H9 (cell line): ENCODE measurements around the gene TUBB1. TPM values are rescaled to one million over a fixed set of nuclear protein-coding genes. Genes with fewer than 3 reads are reported as not detected.

ENCODE experiments used
- DNase-seq: peaks from one replicate; pipeline ENCODE4 v3.0.0-alpha.2; 2017
- H2AFZ ChIP-seq: one replicate; pipeline ENCODE4 v1.6.1; 2013; ENCODE audit warnings: mild to moderate bottlenecking, low read length, control low read depth, moderate library complexity
- H2AK5ac ChIP-seq: 2 replicates; pipeline ENCODE4 v1.6.1; 2013; ENCODE audit warnings: low read length, control low read depth, mixed read lengths; ENCODE audit not compliant: insufficient read length
- H2BK120ac ChIP-seq: one replicate; pipeline ENCODE4 v1.6.1; 2013; ENCODE audit warnings: low read depth, mild to moderate bottlenecking, low read length, control low read depth, inconsistent platforms; ENCODE audit not compliant: poor library complexity, severe bottlenecking
- H2BK12ac ChIP-seq: 2 replicates; pipeline ENCODE4 v1.6.1; 2013; ENCODE audit warnings: low read length, control low read depth, mixed read lengths, low read depth; ENCODE audit not compliant: insufficient read length
- H2BK15ac ChIP-seq: 2 replicates; pipeline ENCODE4 v1.6.1; 2013; ENCODE audit warnings: low read depth, low read length, control low read depth
- H2BK20ac ChIP-seq: one replicate; pipeline ENCODE4 v1.6.1; 2013; ENCODE audit warnings: low read depth, mild to moderate bottlenecking, low read length, control low read depth, inconsistent platforms; ENCODE audit not compliant: poor library complexity, severe bottlenecking
- H2BK5ac ChIP-seq: 2 replicates; pipeline ENCODE4 v1.6.1; 2013; ENCODE audit warnings: low read length, control low read depth, mixed read lengths; ENCODE audit not compliant: insufficient read length
- H3K14ac ChIP-seq: 2 replicates; pipeline ENCODE4 v1.6.1; 2013; ENCODE audit warnings: low read length, control low read depth; ENCODE audit not compliant: insufficient read depth
- H3K18ac ChIP-seq: 2 replicates; pipeline ENCODE4 v1.6.1; 2013; ENCODE audit warnings: low read depth, mild to moderate bottlenecking, mixed read lengths, low read length, control low read depth; ENCODE audit not compliant: insufficient read length
- H3K23ac ChIP-seq: 2 replicates; pipeline ENCODE4 v1.6.1; 2013; ENCODE audit warnings: low read length, control low read depth, mixed read lengths, low read depth; ENCODE audit not compliant: insufficient read length
- H3K23me2 ChIP-seq: 2 replicates; pipeline ENCODE4 v1.6.1; 2013; ENCODE audit warnings: low read depth, mild to moderate bottlenecking, mixed read lengths, low read length, control low read depth; ENCODE audit not compliant: insufficient read length, poor library complexity, severe bottlenecking
- H3K27ac ChIP-seq: 2 replicates; pipeline ENCODE4 v1.5.1; 2013; ENCODE audit warnings: low read length, control low read depth, mixed read lengths, low read depth; ENCODE audit not compliant: insufficient read length
- H3K27me3 ChIP-seq: 2 replicates; pipeline ENCODE4 v1.6.1; 2013; ENCODE audit warnings: low read length, control low read depth, inconsistent platforms; ENCODE audit not compliant: insufficient read depth
- H3K4ac ChIP-seq: 2 replicates; pipeline ENCODE4 v1.6.1; 2013; ENCODE audit warnings: low read depth, mild to moderate bottlenecking, control low read depth, inconsistent platforms, low read length, moderate library complexity
- H3K4me1 ChIP-seq: 2 replicates; pipeline ENCODE4 v1.6.1; 2013; ENCODE audit warnings: low read length, control low read depth, inconsistent platforms; ENCODE audit not compliant: insufficient read depth
- H3K4me2 ChIP-seq: 2 replicates; pipeline ENCODE4 v1.6.1; 2013; ENCODE audit warnings: low read length, control low read depth, mixed read lengths; ENCODE audit not compliant: insufficient read length, insufficient read depth
- H3K56ac ChIP-seq: 2 replicates; pipeline ENCODE4 v1.6.1; 2013; ENCODE audit warnings: low read depth, mild to moderate bottlenecking, mixed read lengths, low read length, control low read depth; ENCODE audit not compliant: insufficient read length
- H3K79me1 ChIP-seq: 2 replicates; pipeline ENCODE4 v1.6.1; 2013; ENCODE audit warnings: low read depth, mild to moderate bottlenecking, moderate library complexity, low read length, control low read depth, inconsistent platforms; ENCODE audit not compliant: insufficient read depth, poor library complexity, severe bottlenecking
- H3K79me2 ChIP-seq: 2 replicates; pipeline ENCODE4 v1.6.1; 2013; ENCODE audit warnings: low read length, control low read depth, inconsistent platforms; ENCODE audit not compliant: insufficient read depth
- H3K9ac ChIP-seq: 2 replicates; pipeline ENCODE4 v1.6.1; 2013; ENCODE audit warnings: low read length, control low read depth, mixed read lengths; ENCODE audit not compliant: insufficient read length; ENCODE audit errors: extremely low read depth
- H3K9me3 ChIP-seq: one replicate; pipeline ENCODE4 v1.6.1; 2013; ENCODE audit warnings: low read depth, low read length, inconsistent platforms; ENCODE audit not compliant: control insufficient read depth
- H3T11ph ChIP-seq: one replicate; pipeline ENCODE4 v1.6.1; 2013; ENCODE audit warnings: mild to moderate bottlenecking, low read length, control low read depth, inconsistent platforms
- H4K20me1 ChIP-seq: one replicate; pipeline ENCODE4 v1.6.1; 2013; ENCODE audit not compliant: control insufficient read depth, insufficient read length, insufficient read depth
- H4K5ac ChIP-seq: 2 replicates; pipeline ENCODE4 v1.6.1; 2013; ENCODE audit warnings: low read depth, mild to moderate bottlenecking, mixed read lengths, low read length, control low read depth; ENCODE audit not compliant: insufficient read length
- H4K8ac ChIP-seq: replicated peaks from 2 replicates; pipeline ENCODE4 v1.6.1; 2013; ENCODE audit warnings: low read length, control low read depth, mixed read lengths, low read depth; ENCODE audit not compliant: insufficient read length
- H4K91ac ChIP-seq: 2 replicates; pipeline ENCODE4 v1.6.1; 2013; ENCODE audit warnings: low read depth, mild to moderate bottlenecking, moderate library complexity, mixed read lengths, low read length, control low read depth; ENCODE audit not compliant: insufficient read length
- H3K27ac Mint-ChIP-seq, 3 experiments: 2 replicates in 2 of 3; 3 replicates in 1 of 3; pipeline ENCODE4 v1.8.0; 2020 to 2021; ENCODE audit warnings: mixed read lengths in 3 of 3, mild to moderate bottlenecking in 1 of 3, moderate library complexity in 1 of 3
- H3K27me3 Mint-ChIP-seq: 2 replicates; pipeline ENCODE4 v1.8.0; 2021; ENCODE audit warnings: low read depth, mild to moderate bottlenecking, moderate library complexity, mixed read lengths
- H3K36me3 Mint-ChIP-seq, 3 experiments: 2 replicates in 2 of 3; 3 replicates in 1 of 3; pipeline ENCODE4 v1.8.0; 2020 to 2021; ENCODE audit warnings: low read depth in 3 of 3, mixed read lengths in 3 of 3; ENCODE audit not compliant: insufficient read depth in 1 of 3
- H3K4me1 Mint-ChIP-seq, 2 experiments: 2 replicates each; pipeline ENCODE4 v1.8.0; 2020; ENCODE audit warnings: mixed read lengths in 2 of 2
- H3K4me3 Mint-ChIP-seq, 2 experiments: 2 replicates in 1 of 2; 3 replicates in 1 of 2; pipeline ENCODE4 v1.8.0; 2020 to 2021; ENCODE audit warnings: mild to moderate bottlenecking in 2 of 2, mixed read lengths in 2 of 2, moderate library complexity in 1 of 2
- H3K9me3 Mint-ChIP-seq, 2 experiments: 2 replicates in 1 of 2; 3 replicates in 1 of 2; pipeline ENCODE4 v1.8.0; 2020; ENCODE audit warnings: mild to moderate bottlenecking in 2 of 2, mixed read lengths in 2 of 2, moderate library complexity in 1 of 2
- CTCF ChIP-seq: fragments of 200-600 bp; sonication (generic); conservative IDR thresholded peaks from 3 replicates; pipeline ENCODE4 v1.8.0; 2021; ENCODE audit warnings: antibody characterized with exemption, mild to moderate bottlenecking
- WGBS: extraction: QIAGEN DNeasy Blood & Tissue Kit; methylation state at CpG from one replicate; pipeline ENCODE4 v1.1.7; 2013; ENCODE audit warnings: missing lambda C conversion rate, low lambda C conversion rate, mixed read lengths; ENCODE audit not compliant: insufficient read length; ENCODE audit errors: extremely low coverage; 5-methylcytosine and 5-hydroxymethylcytosine counted together
- total RNA-seq: library from RNA; stranded (reverse); gene quantifications from 2 replicates; pipeline ENCODE4 v1.2.1, GENCODE V29; 2021

Gene TUBB1
- total RNA-seq, 1 experiment from 2014 or later = not detected

- Mint-ChIP-seq H3K36me3 (peaks cover 0 to 3% (median 2%) of the 10 kb centered on the region in 3 experiments; a peak in 2 of 7 replicates), H3K27me3 (peaks cover 4% of the 10 kb centered on the region), H3K4me1 (peaks cover 9 to 12% of the 10 kb centered on the region in 2 experiments; a peak in 3 of 4 replicates), H3K27ac (no peak overlapping the region), H3K4me3 (no peak overlapping the region), H3K9me3 (peaks cover 14 to 16% of the 10 kb centered on the region in 2 experiments)
- no peak overlapping the region for H3K4ac ChIP-seq
- H3K79me1 ChIP-seq = no peaks in the 10 kb centered on the region
- no peaks in the 10 kb centered on the region for H3K4me1 ChIP-seq
- WGBS = no CpG with 5 or more reads among the region's 1 CpG
- H3K4me2 ChIP-seq = no peak overlapping the region
- H3K27me3 ChIP-seq = no peaks in the 10 kb centered on the region
- no peaks in the 10 kb centered on the region for H3K9me3 ChIP-seq
- no peak overlapping the region for H3K56ac ChIP-seq
- no peak overlapping the region for H3K27ac ChIP-seq
- no peak overlapping the region for H2AK5ac ChIP-seq
- H2BK20ac ChIP-seq = no peak overlapping the region
- no peak for DNase-seq
- no peaks in the 10 kb centered on the region for H3K79me2 ChIP-seq
- no peak overlapping the region for H2BK120ac ChIP-seq
- no peak overlapping the region for H2BK5ac ChIP-seq
- H4K5ac ChIP-seq = no peak overlapping the region
- H4K20me1 ChIP-seq = no peaks in the 10 kb centered on the region
- no peak overlapping the region for H3K18ac ChIP-seq
- H2BK12ac ChIP-seq = no peak overlapping the region
- H4K91ac ChIP-seq = no peak overlapping the region
- H3T11ph ChIP-seq = no peak overlapping the region
- no peaks in the 10 kb centered on the region for H3K23me2 ChIP-seq
- no peak overlapping the region for H3K23ac ChIP-seq
- no peak overlapping the region for H3K14ac ChIP-seq
- H2AFZ ChIP-seq = no peak overlapping the region
- H3K9ac ChIP-seq = no peak overlapping the region
- no peak overlapping the region for H4K8ac ChIP-seq
- no peak for TF ChIP-seq CTCF
- no peak overlapping the region for H2BK15ac ChIP-seq
These were observed 49.1 kb upstream of the TUBB1 start for GRCh38 chr20:58970146-58970545.
